Stimulated activated CD4-positive, alpha-beta T cell treated with anti-CD3 and anti-CD28 coated beads, TNF-alpha, amount 100 ng/mL, for 4 hours (primary cell): ENCODE measurements around the gene KIF6.

Experiments
- DNase-seq, 3 experiments: peaks; one replicate each; pipeline ENCODE4 v3.0.0-alpha.2; 2020; ENCODE audit warnings: low read depth in 3 of 3

Gene KIF6

GRCh38 chr6:39665861-39666260, 59.3 kb downstream of the KIF6 start:
- DNase-seq: no peak

DNA sequence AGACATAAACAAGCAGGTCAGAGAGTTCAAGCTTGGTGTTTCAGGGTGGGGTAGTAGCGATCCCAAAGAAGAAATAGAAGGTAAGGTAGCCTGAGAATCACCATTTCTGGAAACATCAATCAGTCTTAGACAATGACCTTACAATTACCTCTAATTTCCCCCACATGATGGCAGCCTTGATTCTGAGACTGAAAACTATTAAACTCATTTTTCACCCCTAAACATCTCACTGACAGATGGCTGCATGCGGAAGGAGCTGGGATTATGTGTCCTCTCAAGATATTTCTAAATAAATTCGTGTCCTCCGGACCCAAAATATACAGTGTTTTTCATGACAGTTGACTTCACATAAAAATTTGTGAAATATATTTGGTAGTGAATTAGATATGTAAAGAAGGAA, 61.0 kb downstream of the KIF6 start:
- DNase-seq: no peak

DNA sequence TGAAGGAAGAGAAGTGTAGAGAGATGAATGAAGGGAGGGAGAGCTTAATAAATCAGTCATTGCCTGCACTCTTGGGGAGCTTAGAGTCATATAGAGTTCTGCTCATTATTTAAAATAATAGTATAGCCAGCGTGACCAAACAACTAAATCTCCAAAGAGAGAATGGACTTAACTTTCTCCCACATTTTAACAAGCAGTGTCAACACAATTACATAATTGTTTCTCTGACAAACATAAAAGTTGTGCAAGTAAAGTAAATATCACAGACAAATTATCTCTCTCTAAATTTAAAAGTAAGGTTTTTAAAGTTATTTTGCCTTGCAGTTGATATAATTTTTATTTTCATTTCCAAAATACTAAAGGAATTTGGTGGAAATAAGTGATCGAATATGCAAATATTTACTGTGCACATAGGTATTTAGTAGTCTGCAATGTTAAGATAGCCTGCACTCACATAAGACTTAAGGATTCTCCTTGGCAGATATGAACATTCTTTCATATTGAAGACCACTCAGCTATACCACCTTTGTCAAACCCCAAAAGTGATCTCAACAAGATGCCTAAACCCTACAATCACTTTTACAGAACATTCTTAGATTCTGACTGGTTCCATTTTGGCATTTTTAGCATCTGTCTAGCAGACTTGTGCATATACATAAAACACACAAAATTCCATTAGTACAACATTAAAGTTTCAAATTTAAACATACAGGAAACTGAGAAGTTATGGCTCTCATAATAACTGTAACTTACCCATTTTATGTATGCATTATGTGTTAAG, 67.7 kb downstream of the KIF6 start:
- no peak for DNase-seq

DNA sequence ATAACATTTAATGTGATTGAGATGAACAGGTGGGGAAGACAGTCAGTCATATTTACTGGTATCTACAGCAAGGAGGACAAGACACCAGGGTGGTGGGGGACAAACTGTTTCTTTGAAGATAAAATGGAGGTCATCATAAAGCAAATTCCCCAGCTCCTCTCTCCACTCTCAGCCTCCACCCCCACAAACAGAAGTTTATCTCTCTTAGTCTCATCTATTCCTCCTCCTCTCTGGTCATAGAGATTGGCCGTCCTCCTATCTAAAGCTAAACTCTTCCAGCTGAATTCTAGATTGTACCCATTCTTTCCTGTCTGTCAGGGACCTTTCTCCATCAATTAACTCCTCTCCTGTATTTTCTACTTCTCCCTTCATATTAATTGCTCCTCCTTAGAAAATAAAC, 71.1 kb downstream of the KIF6 start:
- DNase-seq: no peak

DNA sequence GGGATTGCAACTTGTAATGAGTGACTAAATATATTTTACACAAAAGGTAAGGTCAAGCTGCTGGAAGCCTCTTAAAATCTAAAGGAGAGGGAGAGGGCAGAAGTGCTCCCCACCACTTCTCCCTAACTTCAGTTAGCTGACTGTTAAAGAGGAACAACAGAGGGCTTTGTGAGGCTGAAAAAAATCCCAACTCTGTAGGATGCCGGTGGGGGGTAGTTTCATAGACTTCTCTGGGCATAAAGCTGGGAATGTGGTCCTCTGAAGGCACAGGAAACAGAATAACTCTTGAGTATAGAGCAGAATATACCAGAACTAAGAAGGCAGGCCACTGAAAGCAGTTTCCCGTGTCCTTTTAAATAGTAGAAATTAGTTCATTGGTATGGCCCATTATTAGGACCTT, 71.6 kb downstream of the KIF6 start:
- no peak for DNase-seq

- no peak for DNase-seq
These were observed 75.2 kb downstream of the KIF6 start for GRCh38 chr6:39649996-39650395.

DNA sequence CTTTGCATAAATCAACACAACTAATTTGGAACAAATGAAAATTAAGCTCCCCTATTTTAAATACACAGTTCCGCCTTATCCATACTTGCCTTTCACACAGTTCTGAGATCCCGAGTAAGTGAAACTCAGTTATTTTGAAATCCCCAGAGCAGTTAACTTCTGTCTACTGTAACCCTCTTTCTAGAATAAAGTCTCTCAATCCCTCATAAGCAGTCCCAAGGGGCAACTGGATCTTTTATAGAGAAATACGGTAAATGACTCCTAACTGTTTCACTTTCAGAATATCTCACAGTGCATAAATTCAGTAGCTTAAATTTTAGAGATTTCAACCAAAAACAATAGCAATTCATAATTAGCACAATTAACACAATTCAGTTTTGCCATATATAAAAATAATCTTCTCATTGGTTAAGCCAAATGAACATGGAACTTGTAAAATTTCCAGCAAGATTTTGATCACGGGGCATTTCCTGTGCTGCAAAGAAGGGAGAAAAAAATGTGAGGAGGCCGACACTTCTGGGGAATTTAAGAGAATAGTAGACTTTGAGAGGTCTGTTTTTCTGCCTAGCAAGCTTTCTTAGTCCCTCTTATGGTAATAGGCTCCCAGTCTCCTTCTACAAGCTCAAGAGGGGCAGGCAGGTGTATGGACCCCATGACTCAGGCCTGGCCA, 78.3 kb downstream of the KIF6 start:
- no peak for DNase-seq

DNA sequence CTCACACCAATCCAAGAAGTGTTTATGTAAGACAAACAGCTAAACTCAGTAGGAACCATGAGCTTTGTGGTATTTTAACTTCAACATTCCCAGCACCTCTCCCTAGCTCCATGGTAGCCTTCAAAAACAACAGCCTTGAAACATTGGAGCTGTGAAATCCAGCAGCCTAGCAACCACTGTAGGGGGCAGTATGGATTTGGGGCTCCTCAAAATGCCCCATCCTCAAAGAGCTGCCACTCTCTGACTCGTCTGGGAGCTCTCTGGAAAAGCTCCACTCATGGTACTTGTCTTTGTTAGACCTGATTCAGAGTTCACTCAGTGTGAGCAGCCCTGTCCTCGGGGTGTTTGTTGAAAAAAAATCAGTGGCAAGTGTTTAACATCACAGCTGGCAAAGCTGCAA, 82.9 kb downstream of the KIF6 start:
- DNase-seq: no peak

- DNase-seq: no peak
These were observed 86.9 kb downstream of the KIF6 start for GRCh38 chr6:39638126-39638822.

GRCh38 chr6:39634646-39635341, 90.4 kb downstream of the KIF6 start:
- no peak for DNase-seq

GRCh38 chr6:39625209-39625608, 100.0 kb downstream of the KIF6 start:
- DNase-seq: no peak

DNA sequence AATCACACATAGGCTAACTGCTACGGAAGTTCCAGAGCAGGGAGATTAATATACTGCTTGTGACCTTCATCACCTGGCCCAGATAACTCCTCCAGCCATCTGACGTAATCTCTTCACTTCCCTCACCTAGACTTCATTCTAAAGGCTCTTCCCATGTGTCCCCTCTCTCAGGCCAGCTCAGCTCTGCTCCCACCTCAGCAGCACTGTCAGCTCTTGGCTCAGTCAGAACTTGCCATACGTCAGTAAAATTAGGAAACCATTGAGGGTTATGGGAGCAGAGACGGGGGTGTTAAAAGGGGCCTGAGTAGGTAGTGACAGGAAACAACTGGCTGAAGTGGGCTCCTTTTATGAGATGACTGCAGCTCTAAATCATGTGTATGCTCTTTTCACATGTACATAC, 101.5 kb downstream of the KIF6 start:
- DNase-seq: no peak

- DNase-seq: no peak
These were observed 107.7 kb downstream of the KIF6 start for GRCh38 chr6:39617520-39617919.

GRCh38 chr6:39617026-39617425, 108.2 kb downstream of the KIF6 start:
- no peak for DNase-seq

DNA sequence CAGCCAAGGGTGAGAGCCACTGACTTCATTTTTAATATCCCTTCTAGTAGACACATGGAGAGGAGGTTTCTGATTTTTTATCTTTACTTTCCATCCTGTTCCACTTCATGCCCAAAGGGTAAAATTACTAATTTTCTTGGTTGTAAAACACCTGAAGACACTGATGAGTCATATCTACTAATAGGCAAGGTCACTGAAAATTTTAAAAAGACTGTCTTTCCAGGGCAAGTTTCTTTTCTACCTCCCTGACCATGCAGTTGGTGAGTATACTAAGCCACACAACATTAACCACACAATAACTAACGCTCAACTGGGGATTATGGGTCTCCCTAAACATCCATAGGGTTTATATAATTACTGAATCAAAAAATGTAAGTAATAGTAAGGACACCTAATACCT, 109.6 kb downstream of the KIF6 start:
- no peak for DNase-seq

DNA sequence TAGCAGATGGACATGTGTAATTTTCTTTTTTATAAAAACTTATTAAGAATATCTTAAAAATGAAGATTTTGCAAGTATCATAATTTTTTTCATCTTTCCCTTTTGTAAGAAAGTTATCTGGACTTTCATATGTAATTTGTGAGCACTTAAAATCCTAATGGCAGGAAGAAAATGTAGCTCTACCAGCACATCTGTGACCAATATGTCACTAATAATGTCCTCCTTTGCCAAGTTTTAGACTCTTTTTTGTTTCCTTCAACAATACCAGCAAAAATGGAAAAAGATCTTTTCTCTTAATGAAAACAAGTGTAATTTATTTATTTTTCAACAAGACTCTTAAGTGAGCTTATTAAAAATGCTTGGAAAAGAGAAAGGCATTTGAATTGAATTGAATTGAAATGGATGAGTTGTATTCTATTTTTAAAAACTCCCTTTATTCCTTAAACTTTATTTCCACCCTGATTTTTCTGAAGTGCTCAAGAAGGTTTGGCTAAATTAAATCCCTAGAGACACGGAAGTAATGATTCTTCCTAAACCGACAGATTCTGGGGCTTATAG, 110.7 kb downstream of the KIF6 start:
- no peak for DNase-seq

DNA sequence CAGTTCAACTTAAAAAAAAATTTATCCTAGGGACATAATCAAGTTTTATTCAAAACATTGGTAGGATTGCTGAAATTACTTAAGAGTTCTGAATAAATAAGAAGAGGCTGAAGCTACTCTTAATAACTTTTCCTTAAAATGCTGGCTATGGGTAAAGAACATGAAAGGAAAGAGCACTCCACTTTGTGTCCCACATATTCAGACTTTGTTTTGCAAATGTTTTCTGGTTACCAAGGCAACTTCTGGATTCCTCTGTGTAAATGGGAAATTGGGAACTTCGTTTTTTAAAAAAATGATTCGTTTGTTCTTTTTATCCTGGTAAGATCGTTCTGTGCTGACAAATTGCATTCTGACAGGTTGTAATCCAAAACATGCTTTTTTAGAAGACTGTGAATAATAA, 115.0 kb downstream of the KIF6 start:
- no peak for DNase-seq

- no peak for DNase-seq
These were observed 116.4 kb downstream of the KIF6 start for GRCh38 chr6:39608652-39609345.

GRCh38 chr6:39602601-39603519, 122.3 kb downstream of the KIF6 start:
- DNase-seq: no peak

DNA sequence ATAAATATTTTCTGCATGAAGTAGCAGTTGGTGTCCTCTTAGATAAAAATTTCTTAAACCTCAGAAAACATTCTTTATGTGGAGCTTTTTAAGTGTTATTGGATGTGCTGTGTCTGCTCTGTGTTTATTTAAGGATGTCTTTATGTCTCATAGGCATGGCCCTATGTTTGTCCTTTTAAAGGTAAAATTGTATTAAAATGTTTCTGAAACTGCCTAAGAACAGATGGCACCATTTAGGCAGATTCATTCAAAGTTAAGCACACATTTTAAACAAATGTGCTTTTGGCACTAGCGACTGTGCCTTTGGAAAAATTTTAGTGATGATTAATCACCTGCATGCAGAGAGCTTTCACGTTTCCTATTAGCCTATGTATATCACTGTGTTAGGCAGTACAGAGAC, 125.2 kb downstream of the KIF6 start:
- DNase-seq: no peak
